Measurements from ENCODE around the gene RBAK. TPM values are rescaled to one million over a fixed set of nuclear protein-coding genes. Genes with fewer than 3 reads are reported as not detected.
"Not testable (repeated sequence)": the region's sequence is repeated elsewhere in the genome, so short reads cannot be mapped to it uniquely, and the experiment has no call there.

RBAK gene
- total RNA-seq, 2 experiments from 2014 or later, result 15.4 to 17.1 TPM

DNA sequence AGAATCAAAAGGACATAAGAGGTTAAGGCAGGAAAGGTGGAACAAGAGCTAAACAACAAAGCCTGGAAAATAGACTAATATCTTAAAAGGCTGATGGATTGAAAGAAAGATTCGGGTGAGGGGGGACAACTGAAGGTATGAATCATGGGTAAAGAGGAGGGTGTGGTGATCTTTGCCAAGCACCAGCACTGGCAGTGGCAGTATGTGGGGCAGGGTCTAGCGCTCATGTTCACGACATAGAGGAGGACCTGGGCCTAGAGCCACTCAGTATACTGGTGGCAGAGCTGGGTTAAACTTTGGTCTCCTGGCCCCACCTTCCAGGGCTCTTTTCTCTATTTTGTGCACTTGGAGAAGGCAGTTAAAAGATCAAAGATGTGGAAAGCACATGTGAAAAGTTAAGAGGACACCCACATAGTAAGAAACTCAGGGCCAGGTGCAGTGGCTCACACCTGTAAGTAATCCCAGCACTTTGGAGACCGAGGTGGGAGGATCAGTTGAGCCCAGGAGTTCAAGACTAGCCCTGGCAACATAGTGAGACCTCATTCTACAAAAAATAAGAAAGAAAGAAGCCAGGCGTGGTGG is 46.2 kb upstream of the RBAK start:
- Mint-ChIP-seq H3K4me3 (no peak overlapping the region), H3K4me1 (ENCODE audit: low read depth) (peaks cover 20% of the 10 kb centered on the region), H3K27me3 (no peaks in the 10 kb centered on the region), H3K36me3 (ENCODE audit: low read depth) (peaks cover 46% of the 10 kb centered on the region), H3K9me3 (no peaks in the 10 kb centered on the region), H3K27ac (peak overlapping the region; percentile 74)
- no peak for ATAC-seq
- no peak for DNase-seq
- CTCF ChIA-PET, result interaction anchor here (1.3 to 2.3 kb wide), 2 partner anchors 26 kb away, joined by 3 to 10 read pairs; no protein-coding TSS in a partner anchor
- TF ChIP-seq, protein P1, sequence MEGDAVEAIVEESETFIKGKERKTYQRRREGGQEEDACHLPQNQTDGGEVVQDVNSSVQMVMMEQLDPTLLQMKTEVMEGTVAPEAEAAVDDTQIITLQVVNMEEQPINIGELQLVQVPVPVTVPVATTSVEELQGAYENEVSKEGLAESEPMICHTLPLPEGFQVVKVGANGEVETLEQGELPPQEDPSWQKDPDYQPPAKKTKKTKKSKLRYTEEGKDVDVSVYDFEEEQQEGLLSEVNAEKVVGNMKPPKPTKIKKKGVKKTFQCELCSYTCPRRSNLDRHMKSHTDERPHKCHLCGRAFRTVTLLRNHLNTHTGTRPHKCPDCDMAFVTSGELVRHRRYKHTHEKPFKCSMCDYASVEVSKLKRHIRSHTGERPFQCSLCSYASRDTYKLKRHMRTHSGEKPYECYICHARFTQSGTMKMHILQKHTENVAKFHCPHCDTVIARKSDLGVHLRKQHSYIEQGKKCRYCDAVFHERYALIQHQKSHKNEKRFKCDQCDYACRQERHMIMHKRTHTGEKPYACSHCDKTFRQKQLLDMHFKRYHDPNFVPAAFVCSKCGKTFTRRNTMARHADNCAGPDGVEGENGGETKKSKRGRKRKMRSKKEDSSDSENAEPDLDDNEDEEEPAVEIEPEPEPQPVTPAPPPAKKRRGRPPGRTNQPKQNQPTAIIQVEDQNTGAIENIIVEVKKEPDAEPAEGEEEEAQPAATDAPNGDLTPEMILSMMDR (IDR thresholded peaks at IDR 0.05), result no peak
- POLR2A ChIA-PET, result no interaction called here
- intact Hi-C loops (cut with micrococcal nuclease), result no loop called here

DNA sequence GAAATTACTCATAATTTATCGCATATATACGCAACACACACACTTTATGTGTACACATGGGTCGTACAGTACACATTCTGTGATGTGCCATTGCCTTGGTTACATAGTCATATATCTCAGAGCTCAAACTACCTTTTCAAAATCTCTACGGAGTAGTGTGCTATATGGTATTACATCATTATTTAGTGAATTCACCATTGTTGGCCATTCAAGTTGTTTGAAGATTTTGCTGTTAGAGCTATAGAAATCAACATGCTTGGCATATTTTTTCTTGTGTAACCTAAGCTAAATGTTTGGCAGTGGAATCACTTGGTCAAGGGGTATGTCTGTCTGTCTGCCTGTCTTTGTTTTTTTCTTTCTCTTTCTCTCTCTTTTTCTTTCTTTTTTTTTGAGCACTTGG is 44.7 kb upstream of the RBAK start:
- H3K4me1 Mint-ChIP-seq (ENCODE audit: low read depth), result peaks cover 20% of the 10 kb centered on the region
- POLR2A ChIA-PET, result no interaction called here

DNA sequence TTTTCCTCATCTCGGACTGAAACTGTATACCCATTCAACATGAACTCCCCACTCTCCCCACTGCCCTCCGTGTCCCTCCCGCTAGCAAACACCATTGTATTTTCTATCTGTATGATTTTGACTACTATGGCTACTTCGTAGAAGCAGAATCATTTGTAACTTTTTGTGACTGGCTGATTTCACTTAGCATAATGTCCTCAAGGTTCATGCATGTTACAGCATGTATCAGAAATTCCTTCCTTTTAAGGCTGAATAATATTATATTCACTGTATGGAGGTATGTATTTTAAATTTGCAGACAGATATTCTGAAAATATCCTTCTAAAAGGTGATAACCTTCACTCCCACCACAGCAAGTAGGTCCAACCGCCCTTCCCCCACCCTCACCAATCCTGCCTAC is 43.7 kb upstream of the RBAK start:
- intact Hi-C loops (cut with micrococcal nuclease), result no loop called here
- Mint-ChIP-seq H3K27me3 (no peaks in the 10 kb centered on the region), H3K9me3 (no peaks in the 10 kb centered on the region), H3K36me3 (ENCODE audit: low read depth) (peaks cover 48% of the 10 kb centered on the region), H3K4me1 (ENCODE audit: low read depth) (peaks cover 20% of the 10 kb centered on the region), H3K27ac (no peak overlapping the region), H3K4me3 (no peak overlapping the region)
- DNase-seq (no peak), ATAC-seq (no peak)
- ChIA-PET POLR2A (no interaction called here), CTCF (no interaction called here)
- TF ChIP-seq, protein P1 (IDR thresholded peaks at IDR 0.05), result no peak

More for the DNA sequence above, 44.7 kb upstream of the RBAK start:
- H3K36me3 Mint-ChIP-seq (ENCODE audit: low read depth), result peaks cover 50% of the 10 kb centered on the region
- no peak overlapping the region for H3K4me3 Mint-ChIP-seq
- no peaks in the 10 kb centered on the region for H3K27me3 Mint-ChIP-seq
- intact Hi-C loops (cut with micrococcal nuclease), result no loop called here
- H3K27ac Mint-ChIP-seq, result no peak overlapping the region
- DNase-seq (no peak), ATAC-seq (no peak)
- TF ChIP-seq, protein P1 (IDR thresholded peaks at IDR 0.05), result no peak
- CTCF ChIA-PET, result interaction anchor here (1.1 to 1.3 kb wide), 3 partner anchors 27 to 239 kb away, joined by 3 to 4 read pairs (median 3); no protein-coding TSS in a partner anchor
- H3K9me3 Mint-ChIP-seq, result no peaks in the 10 kb centered on the region

DNA sequence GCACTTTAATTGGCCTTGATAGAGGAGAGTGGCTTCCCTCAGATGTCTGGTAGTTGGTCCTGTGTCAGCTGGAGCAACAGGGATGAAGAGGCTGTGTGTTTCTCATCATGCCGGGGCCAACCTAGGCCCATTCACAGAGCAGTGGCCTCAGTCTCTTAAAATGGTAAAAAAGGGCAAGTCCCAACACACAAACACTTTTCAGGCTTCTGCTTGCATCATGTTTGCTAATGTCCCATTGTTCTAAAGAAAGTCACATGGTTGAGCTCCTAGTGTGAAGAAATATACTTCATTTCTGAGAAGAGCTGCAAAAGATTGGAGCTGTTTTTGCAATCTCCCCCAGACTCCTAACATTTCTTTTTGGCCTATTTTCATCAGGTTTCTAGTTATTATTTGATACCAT is 40.6 kb upstream of the RBAK start:
- CTCF ChIA-PET, result interaction anchor here (1.1 kb wide), 1 partner anchor 121 kb away, joined by 3 read pairs; the partner anchor contains the start of gene RADIL
- Mint-ChIP-seq H3K27me3 (no peaks in the 10 kb centered on the region), H3K36me3 (ENCODE audit: low read depth) (peaks cover 47% of the 10 kb centered on the region), H3K27ac (no peak overlapping the region), H3K4me1 (ENCODE audit: low read depth) (peaks cover 3% of the 10 kb centered on the region), H3K4me3 (no peak overlapping the region), H3K9me3 (peaks cover 4% of the 10 kb centered on the region)
- POLR2A ChIA-PET, result no interaction called here
- intact Hi-C loops (cut with micrococcal nuclease), result no loop called here
- DNase-seq (no peak), ATAC-seq (no peak)
- TF ChIP-seq, protein P1 (IDR thresholded peaks at IDR 0.05), result no peak

DNA sequence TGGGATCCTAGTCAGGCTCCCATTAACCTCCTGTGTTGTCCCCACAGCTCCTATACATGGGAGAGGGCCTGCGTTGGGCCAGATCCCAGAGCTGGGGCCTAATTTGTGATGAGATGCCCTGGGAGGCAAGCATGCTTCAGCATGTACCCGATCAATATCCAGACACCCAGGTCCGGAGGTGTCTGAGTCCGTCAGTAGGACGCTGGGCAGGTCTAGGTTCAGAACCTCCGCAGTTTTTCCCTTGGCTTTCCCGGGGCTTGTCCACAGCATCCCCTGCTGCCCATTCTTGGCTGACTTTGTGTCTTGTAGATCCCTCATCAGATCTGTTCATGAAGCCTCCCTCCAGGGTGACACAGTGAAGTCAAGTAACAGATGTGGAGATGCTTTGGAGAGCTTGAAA is 32.7 kb upstream of the RBAK start:
- peaks cover 6% of the 10 kb centered on the region for H3K9me3 Mint-ChIP-seq
- H3K27ac Mint-ChIP-seq, result no peak overlapping the region
- H3K4me1 Mint-ChIP-seq (ENCODE audit: low read depth), result no peaks in the 10 kb centered on the region
- ChIA-PET POLR2A (no interaction called here), CTCF (no interaction called here)
- no peak for DNase-seq
- no peaks in the 10 kb centered on the region for H3K27me3 Mint-ChIP-seq
- H3K4me3 Mint-ChIP-seq, result no peak overlapping the region
- TF ChIP-seq, protein P1 (IDR thresholded peaks at IDR 0.05), result no peak
- no peak for ATAC-seq
- intact Hi-C loops (cut with micrococcal nuclease), result no loop called here
- H3K36me3 Mint-ChIP-seq (ENCODE audit: low read depth), result peaks cover 31% of the 10 kb centered on the region

DNA sequence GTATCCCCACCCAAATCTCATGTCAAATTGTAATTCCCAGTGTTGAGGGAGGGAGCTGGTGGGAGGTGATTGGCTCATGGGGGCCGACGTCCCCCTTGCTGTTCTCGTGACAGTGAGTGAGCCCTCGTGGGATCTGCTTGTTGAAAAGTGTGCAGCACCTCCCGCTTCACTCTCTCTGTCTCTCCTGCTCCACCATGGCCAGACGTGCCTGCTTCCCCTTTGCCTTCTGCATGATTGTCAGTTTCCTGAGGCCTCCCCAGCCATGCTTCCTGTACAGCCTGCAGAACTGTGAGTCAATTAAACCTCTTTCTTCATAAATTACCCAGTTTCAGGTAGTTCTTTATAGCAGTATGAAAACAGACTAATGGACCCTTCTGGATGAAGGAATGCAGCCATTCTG is 29.7 kb upstream of the RBAK start:
- CTCF ChIA-PET; ATAC-seq; POLR2A ChIA-PET; H3K9me3 Mint-ChIP-seq; DNase-seq; H3K4me1 Mint-ChIP-seq (ENCODE audit: low read depth); intact Hi-C loops (cut with micrococcal nuclease); H3K27ac Mint-ChIP-seq; H3K27me3 Mint-ChIP-seq; H3K4me3 Mint-ChIP-seq: not testable (repeated sequence)
- peaks cover 28% of the 10 kb centered on the region for H3K36me3 Mint-ChIP-seq (ENCODE audit: low read depth)

DNA sequence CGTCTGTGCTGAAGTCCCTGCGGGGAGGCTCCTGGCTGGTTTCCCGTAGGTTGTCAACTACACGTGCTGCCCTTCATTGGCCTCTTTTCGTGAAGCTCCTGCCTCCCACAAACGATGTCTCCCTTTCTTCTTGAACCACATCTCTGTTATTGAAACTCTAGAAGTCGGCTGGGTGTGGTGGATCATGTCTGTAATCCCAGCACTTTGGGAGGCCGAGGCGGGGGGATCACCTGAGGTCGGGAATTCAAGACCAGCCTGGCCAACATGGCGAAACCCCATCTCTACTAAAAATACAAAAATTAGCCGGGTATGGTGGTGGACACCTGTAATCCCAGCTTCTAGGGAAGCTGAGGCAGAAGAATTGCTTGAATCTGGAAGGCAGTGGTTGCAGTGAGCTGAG is 28.0 kb upstream of the RBAK start:
- peaks cover 30% of the 10 kb centered on the region for H3K36me3 Mint-ChIP-seq (ENCODE audit: low read depth)
- CTCF ChIA-PET; H3K9me3 Mint-ChIP-seq; H3K4me1 Mint-ChIP-seq (ENCODE audit: low read depth); ATAC-seq; DNase-seq; H3K27me3 Mint-ChIP-seq; H3K4me3 Mint-ChIP-seq; intact Hi-C loops (cut with micrococcal nuclease); POLR2A ChIA-PET; H3K27ac Mint-ChIP-seq: not testable (repeated sequence)
